Peyer's patch (tissue), 4 donors: ENCODE results near the gene STPG3.

Experiments used
- CTCF ChIP-seq, 6 experiments: fragments of 450-650 bp in 4 of 6; fragments of 200-600 bp in 2 of 6; sonication (generic) in 1 of 6; IDR thresholded peaks; one replicate each; pipeline ENCODE4 v1.5.1; 2017 to 2019; ENCODE audit warnings: antibody characterized with exemption in 6 of 6, mild to moderate bottlenecking in 3 of 6, moderate library complexity in 1 of 6
- POLR2A ChIP-seq, 2 donors: fragments of 450-650 bp; IDR thresholded peaks; one replicate each; pipeline ENCODE4 v1.5.1; 2017; ENCODE audit warnings: antibody characterized with exemption in 2 of 2, mild to moderate bottlenecking in 2 of 2, moderate library complexity in 2 of 2

- TF ChIP-seq CTCF (IDR thresholded peaks at IDR 0.05) (no peak), POLR2A (IDR thresholded peaks at IDR 0.05) (peak; percentile 9 to 19)
Observed at GRCh38 chr9:137243626-137244485, 7.2 kb upstream of the STPG3 start.
